OCI-LY7 (cell line): ENCODE data around the gene PCYOX1L. TPM values are rescaled to one million over a fixed set of nuclear protein-coding genes. Genes with fewer than 3 reads are reported as not detected.

Experiments used
- BruUV-seq: library from RNA; stranded (reverse); fragments of 400-500 nt; replicated peaks from 2 replicates; lab custom pipeline; 2021; lab: Mats Ljungman, UMichigan
- CTCF ChIA-PET: fragments of 300-600 bp; sonication (Branson Sonifier 250); formaldehyde crosslinking; loops from one replicate; lab custom pipeline; 2022; ENCODE audit warnings: antibody characterized with exemption; ENCODE audit not compliant: unreplicated experiment; lab: Charles Lee
- POLR2A ChIA-PET: fragments of 300-600 bp; sonication (Branson Sonifier 250); formaldehyde crosslinking; loops from one replicate; lab custom pipeline; 2022; ENCODE audit warnings: antibody characterized with exemption; lab: Charles Lee
- DNase-seq: peaks from one replicate; pipeline ENCODE4 v3.0.0-alpha.2; 2015; ENCODE audit warnings: low spot score
- H2AFZ ChIP-seq: fragments of 200-600 bp; sonication (generic), shearing (Covaris generic); 2 replicates; pipeline ENCODE4 v1.6.1; 2014; ENCODE audit warnings: mild to moderate bottlenecking, antibody characterized with exemption, low read length, moderate library complexity
- H3K27ac ChIP-seq: fragments of 200-600 bp; sonication (generic); 2 replicates; pipeline ENCODE4 v1.5.1; 2014; ENCODE audit warnings: mixed run types, low read depth, mild to moderate bottlenecking, moderate library complexity, low read length, inconsistent platforms; ENCODE audit not compliant: poor library complexity, severe bottlenecking
- H3K36me3 ChIP-seq: fragments of 200-600 bp; sonication (generic); 2 replicates; pipeline ENCODE4 v1.6.1; 2014; ENCODE audit warnings: mild to moderate bottlenecking, antibody characterized with exemption, low read length, moderate library complexity, mixed read lengths; ENCODE audit not compliant: insufficient read depth
- H3K4me1 ChIP-seq: fragments of 200-600 bp; sonication (generic); 2 replicates; pipeline ENCODE4 v1.5.1; 2014; ENCODE audit warnings: mild to moderate bottlenecking, low read length; ENCODE audit not compliant: insufficient read depth, poor library complexity, severe bottlenecking
- H3K4me2 ChIP-seq: fragments of 200-600 bp; sonication (generic); 2 replicates; pipeline ENCODE4 v1.6.1; 2014; ENCODE audit warnings: mild to moderate bottlenecking, low read length
- H3K4me3 ChIP-seq: fragments of 200-600 bp; sonication (generic); 2 replicates; pipeline ENCODE4 v1.5.1; 2014; ENCODE audit warnings: mild to moderate bottlenecking, low read depth, low read length; ENCODE audit not compliant: poor library complexity, severe bottlenecking
- H3K79me2 ChIP-seq: fragments of 200-600 bp; sonication (generic); 2 replicates; pipeline ENCODE4 v1.6.1; 2016; ENCODE audit warnings: low read depth, mild to moderate bottlenecking, low read length, moderate library complexity, mixed read lengths; ENCODE audit not compliant: insufficient read depth
- H3K9me2 ChIP-seq: fragments of 200-600 bp; sonication (generic); 2 replicates; pipeline ENCODE4 v1.6.1; 2016; ENCODE audit warnings: mild to moderate bottlenecking, low read length, mixed read lengths; ENCODE audit not compliant: insufficient read depth
- H3K9me3 ChIP-seq: fragments of 200-600 bp; sonication (generic); 2 replicates; pipeline ENCODE4 v1.6.1; 2014; ENCODE audit warnings: mild to moderate bottlenecking, mixed run types, low read length, mixed read lengths
- H4K20me1 ChIP-seq: fragments of 200-600 bp; sonication (generic); 2 replicates; pipeline ENCODE4 v1.6.1; 2014; ENCODE audit warnings: mild to moderate bottlenecking, antibody characterized with exemption, low read length, moderate library complexity, mixed read lengths; ENCODE audit not compliant: insufficient read depth
- EZH2phosphoT487 ChIP-seq: fragments of 200-600 bp; sonication (generic); IDR thresholded peaks from 2 replicates; pipeline ENCODE4 v1.6.1; 2018; ENCODE audit warnings: low read depth, borderline replicate concordance, mild to moderate bottlenecking, mixed run types, antibody characterized with exemption, low read length, moderate library complexity, mixed read lengths
- intact Hi-C: fragments of 100-400 bp; cut with micrococcal nuclease; formaldehyde crosslinking; loops from one replicate; pipeline ENCODE4 v1.10.0; 2022; ENCODE audit not compliant: unreplicated experiment
- total RNA-seq, 2 experiments: library from RNA; depleted of rRNA in 1 of 2; stranded (reverse); fragments of >200 nt in 1 of 2; shearing (Covaris generic) in 1 of 2; gene quantifications; 2 replicates each; pipeline ENCODE4 v1.2.3, GENCODE V29; 2014 to 2022
- TF ChIP-seq, protein P1 (sequence below): fragments of 200-600 bp; sonication (generic); conservative IDR thresholded peaks from 2 replicates; pipeline ENCODE4 v1.5.1; 2014; ENCODE audit warnings: mild to moderate bottlenecking, antibody characterized with exemption, low read length, moderate library complexity, mixed read lengths

PCYOX1L gene
- total RNA-seq, 2 experiments from 2014 or later, result 22.5 to 33.3 TPM

GRCh38 chr5:149367249-149367971 lies 9.6 kb downstream of the PCYOX1L start:
- Histone ChIP-seq H3K9me3 (no peaks in the 10 kb centered on the region), H4K20me1 (no peaks in the 10 kb centered on the region), H3K4me2 (no peak overlapping the region), H3K4me3 (no peak overlapping the region), H3K4me1 (peaks cover 5% of the 10 kb centered on the region), H3K79me2 (no peaks in the 10 kb centered on the region), H3K36me3 (no peaks in the 10 kb centered on the region), H3K9me2 (no peaks in the 10 kb centered on the region), H2AFZ (no peak overlapping the region), H3K27ac (no peak overlapping the region)
- POLR2A ChIA-PET, result interaction anchor here (0.9 to 1.4 kb wide), 3 partner anchors 10 to 208 kb away, joined by 3 to 6 read pairs (median 4); partner anchors contain the start of gene PCYOX1L
- intact Hi-C loops, result no loop called here
- BruUV-seq, result no TSS peak
- TF ChIP-seq EZH2phosphoT487, result no peak
- TF ChIP-seq, protein P1, sequence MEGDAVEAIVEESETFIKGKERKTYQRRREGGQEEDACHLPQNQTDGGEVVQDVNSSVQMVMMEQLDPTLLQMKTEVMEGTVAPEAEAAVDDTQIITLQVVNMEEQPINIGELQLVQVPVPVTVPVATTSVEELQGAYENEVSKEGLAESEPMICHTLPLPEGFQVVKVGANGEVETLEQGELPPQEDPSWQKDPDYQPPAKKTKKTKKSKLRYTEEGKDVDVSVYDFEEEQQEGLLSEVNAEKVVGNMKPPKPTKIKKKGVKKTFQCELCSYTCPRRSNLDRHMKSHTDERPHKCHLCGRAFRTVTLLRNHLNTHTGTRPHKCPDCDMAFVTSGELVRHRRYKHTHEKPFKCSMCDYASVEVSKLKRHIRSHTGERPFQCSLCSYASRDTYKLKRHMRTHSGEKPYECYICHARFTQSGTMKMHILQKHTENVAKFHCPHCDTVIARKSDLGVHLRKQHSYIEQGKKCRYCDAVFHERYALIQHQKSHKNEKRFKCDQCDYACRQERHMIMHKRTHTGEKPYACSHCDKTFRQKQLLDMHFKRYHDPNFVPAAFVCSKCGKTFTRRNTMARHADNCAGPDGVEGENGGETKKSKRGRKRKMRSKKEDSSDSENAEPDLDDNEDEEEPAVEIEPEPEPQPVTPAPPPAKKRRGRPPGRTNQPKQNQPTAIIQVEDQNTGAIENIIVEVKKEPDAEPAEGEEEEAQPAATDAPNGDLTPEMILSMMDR, result peak; percentile 92
- peak; percentile 69 for DNase-seq
- CTCF ChIA-PET, result interaction anchor here (1.0 to 2.0 kb wide), 3 partner anchors 9 to 50 kb away, joined by 3 to 8 read pairs (median 5); partner anchors contain the start of gene PCYOX1L

GRCh38 chr5:149367972-149368645 lies 10.3 kb downstream of the PCYOX1L start:
- H3K36me3 ChIP-seq, result no peaks in the 10 kb centered on the region
- TF ChIP-seq EZH2phosphoT487, result no peak
- TF ChIP-seq, protein P1, result no peak
- no peak overlapping the region for H3K27ac ChIP-seq
- H4K20me1 ChIP-seq, result no peaks in the 10 kb centered on the region
- H2AFZ ChIP-seq, result no peak overlapping the region
- H3K9me2 ChIP-seq, result no peaks in the 10 kb centered on the region
- no peak for DNase-seq
- peaks cover 5% of the 10 kb centered on the region for H3K4me1 ChIP-seq
- H3K4me2 ChIP-seq, result no peak overlapping the region
- intact Hi-C loops, result no loop called here
- no TSS peak for BruUV-seq
- H3K4me3 ChIP-seq, result no peak overlapping the region
- POLR2A ChIA-PET, result interaction anchor here (0.8 to 1.4 kb wide), 5 partner anchors 7 to 208 kb away, joined by 3 to 6 read pairs (median 4); partner anchors contain the start of gene PCYOX1L
- no peaks in the 10 kb centered on the region for H3K79me2 ChIP-seq
- H3K9me3 ChIP-seq, result no peaks in the 10 kb centered on the region
- CTCF ChIA-PET, result interaction anchor here (1.0 to 2.0 kb wide), 3 partner anchors 10 to 51 kb away, joined by 3 to 8 read pairs (median 5); partner anchors contain the start of gene PCYOX1L
